PC-3 (cell line): ENCODE results near the gene KLHL9. TPM values are rescaled to one million over a fixed set of nuclear protein-coding genes. Genes with fewer than 3 reads are reported as not detected.

Experiments
- ATAC-seq: fragments of 200-7000 bp; cut with Tn5 transposase; 2 replicates; pipeline ENCODE4 v1.9.1; 2020; ENCODE audit warnings: mild to moderate bottlenecking, moderate library complexity
- BruUV-seq: library from RNA; stranded (reverse); fragments of 400-500 nt; replicated peaks from 2 replicates; lab custom pipeline; 2021; lab: Mats Ljungman, UMichigan
- CTCF ChIA-PET: fragments of 300-600 bp; sonication (Branson Sonifier 250); formaldehyde crosslinking; loops from one replicate; lab custom pipeline; 2022; ENCODE audit warnings: antibody characterized with exemption; lab: Charles Lee
- POLR2A ChIA-PET: fragments of 300-600 bp; sonication (Branson Sonifier 250); formaldehyde crosslinking; loops from one replicate; lab custom pipeline; 2022; ENCODE audit warnings: antibody characterized with exemption; ENCODE audit not compliant: unreplicated experiment; lab: Charles Lee
- DNase-seq: peaks from one replicate; pipeline ENCODE4 v3.0.0-alpha.2; 2015
- H2AFZ ChIP-seq: fragments of 300-600 bp; sonication (generic); 2 replicates; pipeline ENCODE4 v1.6.0; 2016; ENCODE audit warnings: antibody characterized with exemption, low read length
- H3F3A ChIP-seq: fragments of 300-600 bp; sonication (generic); one replicate; pipeline ENCODE4 v1.6.0; 2017; ENCODE audit warnings: antibody characterized with exemption, low read length, control low read depth, mild to moderate bottlenecking; ENCODE audit not compliant: unreplicated experiment
- H3K27ac ChIP-seq: fragments of 300-600 bp; sonication (generic); 2 replicates; pipeline ENCODE4 v1.5.1; 2016; ENCODE audit warnings: mild to moderate bottlenecking, low read length
- H3K27me3 ChIP-seq: fragments of 300-600 bp; sonication (generic); 2 replicates; pipeline ENCODE4 v1.6.1; 2016; ENCODE audit warnings: low read length, mixed read lengths
- H3K36me3 ChIP-seq: fragments of 300-600 bp; sonication (generic); 2 replicates; pipeline ENCODE4 v1.6.1; 2016; ENCODE audit warnings: low read depth, mixed run types, low read length, mixed read lengths
- H3K4me1 ChIP-seq: fragments of 300-600 bp; sonication (generic); 2 replicates; pipeline ENCODE4 v1.5.1; 2016; ENCODE audit warnings: low read length; ENCODE audit not compliant: insufficient read depth
- H3K4me2 ChIP-seq: fragments of 300-600 bp; sonication (generic); 2 replicates; pipeline ENCODE4 v1.6.0; 2016; ENCODE audit warnings: low read length
- H3K4me3 ChIP-seq: fragments of 300-600 bp; sonication (generic); 2 replicates; pipeline ENCODE4 v1.5.1; 2016; ENCODE audit warnings: mild to moderate bottlenecking, low read length, mixed read lengths
- H3K79me2 ChIP-seq: fragments of 300-600 bp; sonication (generic); 2 replicates; pipeline ENCODE4 v1.6.1; 2017; ENCODE audit warnings: low read length, mixed read lengths
- H3K9ac ChIP-seq: fragments of 300-600 bp; sonication (generic); 2 replicates; pipeline ENCODE4 v1.6.0; 2016; ENCODE audit warnings: mild to moderate bottlenecking, low read length
- H3K9me2 ChIP-seq: fragments of 300-600 bp; sonication (generic); replicated peaks from 2 replicates; pipeline ENCODE4 v1.6.1; 2016; ENCODE audit warnings: mixed run types, low read length, mixed read lengths
- H3K9me3 ChIP-seq: fragments of 300-600 bp; sonication (generic); 2 replicates; pipeline ENCODE4 v1.6.1; 2016; ENCODE audit warnings: low read length, mixed read lengths
- H4K20me1 ChIP-seq: fragments of 300-600 bp; sonication (generic); 2 replicates; pipeline ENCODE4 v1.6.1; 2016; ENCODE audit warnings: low read length, mixed read lengths
- EZH2 ChIP-seq: fragments of 300-600 bp; sonication (generic); IDR thresholded peaks from one replicate; pipeline ENCODE4 v1.6.1; 2017; ENCODE audit warnings: antibody characterized with exemption, mild to moderate bottlenecking, low read length; ENCODE audit not compliant: unreplicated experiment
- EZH2phosphoT487 ChIP-seq: fragments of 300-600 bp; sonication (generic); IDR thresholded peaks from 2 replicates; pipeline ENCODE4 v1.6.1; 2018; ENCODE audit warnings: mild to moderate bottlenecking, antibody characterized with exemption, low read length, borderline replicate concordance
- intact Hi-C: fragments of 100-400 bp; cut with micrococcal nuclease; formaldehyde crosslinking; loops from 2 replicates; pipeline ENCODE4 v1.9.0; 2023
- total RNA-seq: library from RNA; depleted of rRNA; stranded (reverse); fragments of >200 nt; gene quantifications from 2 replicates; pipeline ENCODE4 v1.2.3, GENCODE V29; 2014
- TF ChIP-seq, protein P1 (sequence below): fragments of 300-600 bp; sonication (generic); conservative IDR thresholded peaks from 2 replicates; pipeline ENCODE4 v1.5.1; 2017; ENCODE audit warnings: antibody characterized with exemption, low read depth, mild to moderate bottlenecking, low read length

The KLHL9 gene
- total RNA-seq, 1 experiment from 2014 or later: 11.2 TPM

DNA sequence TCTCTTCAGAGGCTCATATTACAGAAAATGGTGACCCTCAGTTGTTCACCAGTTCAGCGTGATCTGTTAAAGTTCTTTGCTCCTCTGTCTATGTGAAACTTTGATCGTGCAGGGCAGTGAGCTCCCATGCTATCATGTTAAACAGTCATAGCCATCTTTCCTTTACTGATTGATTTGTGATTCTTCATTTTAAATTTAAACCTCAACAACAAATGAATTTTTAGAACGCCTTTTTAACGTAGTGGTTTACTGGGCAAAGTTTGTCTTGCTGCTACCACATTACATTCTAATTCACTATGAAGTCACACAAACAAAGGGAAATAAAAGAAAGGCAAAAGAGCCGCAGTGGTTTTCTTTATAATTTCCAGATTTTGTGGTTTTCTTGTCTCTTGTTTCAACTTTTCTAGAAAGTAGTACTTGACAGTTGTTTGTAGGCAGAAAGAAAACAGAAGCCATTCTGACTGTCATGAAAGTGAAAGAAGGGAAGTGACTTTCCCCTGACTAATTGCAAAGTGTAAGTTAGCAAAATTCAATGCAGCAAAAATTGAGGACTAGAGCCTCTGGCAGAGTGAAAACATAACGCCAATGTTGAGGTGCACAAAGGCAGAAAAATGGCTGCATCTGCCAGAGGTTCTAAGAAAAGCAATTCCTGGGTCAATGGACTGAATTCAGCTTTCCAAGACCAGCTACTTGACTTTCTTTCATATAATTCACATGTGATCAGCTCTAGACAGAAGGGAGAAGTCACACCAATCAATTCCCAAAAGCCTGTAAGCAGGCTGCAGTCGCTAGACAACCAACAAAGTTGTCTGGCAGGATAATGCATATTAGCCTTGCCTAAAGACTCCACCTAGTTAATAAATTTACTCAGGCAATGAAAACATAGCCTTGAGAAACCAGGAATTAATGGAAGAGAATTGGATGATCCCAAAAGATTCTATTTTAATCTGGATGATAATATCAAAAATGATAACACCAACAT is 22.6 kb upstream of the KLHL9 start:
- Histone ChIP-seq H2AFZ (no peak overlapping the region), H3K79me2 (no peaks in the 10 kb centered on the region), H3K9me3 (no peaks in the 10 kb centered on the region), H3K4me1 (no peaks in the 10 kb centered on the region), H3K27me3 (no peaks in the 10 kb centered on the region), H4K20me1 (no peaks in the 10 kb centered on the region), H3K9ac (no peak overlapping the region), H3F3A (no peaks in the 10 kb centered on the region), H3K27ac (no peak overlapping the region), H3K4me2 (no peak overlapping the region), H3K9me2 (no peaks in the 10 kb centered on the region), H3K36me3 (no peaks in the 10 kb centered on the region), H3K4me3 (no peak overlapping the region)
- ChIA-PET POLR2A (no interaction called here), CTCF (no interaction called here)
- no peak for ATAC-seq
- TF ChIP-seq, protein P1, sequence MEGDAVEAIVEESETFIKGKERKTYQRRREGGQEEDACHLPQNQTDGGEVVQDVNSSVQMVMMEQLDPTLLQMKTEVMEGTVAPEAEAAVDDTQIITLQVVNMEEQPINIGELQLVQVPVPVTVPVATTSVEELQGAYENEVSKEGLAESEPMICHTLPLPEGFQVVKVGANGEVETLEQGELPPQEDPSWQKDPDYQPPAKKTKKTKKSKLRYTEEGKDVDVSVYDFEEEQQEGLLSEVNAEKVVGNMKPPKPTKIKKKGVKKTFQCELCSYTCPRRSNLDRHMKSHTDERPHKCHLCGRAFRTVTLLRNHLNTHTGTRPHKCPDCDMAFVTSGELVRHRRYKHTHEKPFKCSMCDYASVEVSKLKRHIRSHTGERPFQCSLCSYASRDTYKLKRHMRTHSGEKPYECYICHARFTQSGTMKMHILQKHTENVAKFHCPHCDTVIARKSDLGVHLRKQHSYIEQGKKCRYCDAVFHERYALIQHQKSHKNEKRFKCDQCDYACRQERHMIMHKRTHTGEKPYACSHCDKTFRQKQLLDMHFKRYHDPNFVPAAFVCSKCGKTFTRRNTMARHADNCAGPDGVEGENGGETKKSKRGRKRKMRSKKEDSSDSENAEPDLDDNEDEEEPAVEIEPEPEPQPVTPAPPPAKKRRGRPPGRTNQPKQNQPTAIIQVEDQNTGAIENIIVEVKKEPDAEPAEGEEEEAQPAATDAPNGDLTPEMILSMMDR: no peak
- TF ChIP-seq EZH2phosphoT487 (no peak), EZH2 (no peak)
- no peak for DNase-seq
- intact Hi-C loops: no loop called here
- BruUV-seq: no TSS peak

DNA sequence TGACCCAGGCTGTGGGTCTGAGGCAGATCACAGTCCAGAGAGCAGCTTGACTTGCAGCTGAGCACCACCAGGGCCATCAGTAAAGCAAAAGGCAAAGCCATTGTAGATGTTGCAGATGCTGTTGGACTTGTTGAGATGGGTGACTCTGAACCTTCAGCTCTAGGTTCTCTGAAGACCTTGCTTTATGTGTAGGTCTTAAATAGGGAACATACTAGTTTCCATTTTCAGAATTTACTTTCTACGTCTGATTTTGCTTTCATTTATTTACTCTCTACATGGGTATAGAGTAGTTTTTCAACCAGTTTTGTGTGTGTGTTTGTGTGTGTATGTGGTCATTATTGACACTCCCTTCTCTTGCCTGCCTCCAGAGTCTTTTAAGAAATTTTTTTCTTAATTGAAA is 15.6 kb upstream of the KLHL9 start, which contains the start of gene IFNA6:
Gene IFNA6 (minus strand): TSS at position 101 of the 400 bp plus-strand sequence. CDS start 0 bp downstream, at position 101.
- POLR2A ChIA-PET: no interaction called here
- TF ChIP-seq EZH2 (no peak), EZH2phosphoT487 (no peak)
- TF ChIP-seq, protein P1: no peak
- no peaks in the 10 kb centered on the region for H3K27me3 ChIP-seq
- no peak for DNase-seq
- no peaks in the 10 kb centered on the region for H3K36me3 ChIP-seq
- no TSS peak for BruUV-seq
- H2AFZ ChIP-seq: no peak within 1 kb of the TSS
- no peaks in the 10 kb centered on the region for H3K9me2 ChIP-seq
- intact Hi-C loops: no loop called here
- H4K20me1 ChIP-seq: no peaks in the 10 kb centered on the region
- H3K79me2 ChIP-seq: no peaks in the 10 kb centered on the region
- ATAC-seq: no peak
- H3K4me3 ChIP-seq: no peak within 1 kb of the TSS
- H3K9me3 ChIP-seq: no peaks in the 10 kb centered on the region
- CTCF ChIA-PET: no interaction called here
- H3K27ac ChIP-seq: no peak within 1 kb of the TSS
- H3K9ac ChIP-seq: no peak within 1 kb of the TSS
- peaks cover 6% of the 10 kb centered on the region for H3K4me1 ChIP-seq
- no peaks in the 10 kb centered on the region for H3F3A ChIP-seq
- H3K4me2 ChIP-seq: no peak within 1 kb of the TSS

DNA sequence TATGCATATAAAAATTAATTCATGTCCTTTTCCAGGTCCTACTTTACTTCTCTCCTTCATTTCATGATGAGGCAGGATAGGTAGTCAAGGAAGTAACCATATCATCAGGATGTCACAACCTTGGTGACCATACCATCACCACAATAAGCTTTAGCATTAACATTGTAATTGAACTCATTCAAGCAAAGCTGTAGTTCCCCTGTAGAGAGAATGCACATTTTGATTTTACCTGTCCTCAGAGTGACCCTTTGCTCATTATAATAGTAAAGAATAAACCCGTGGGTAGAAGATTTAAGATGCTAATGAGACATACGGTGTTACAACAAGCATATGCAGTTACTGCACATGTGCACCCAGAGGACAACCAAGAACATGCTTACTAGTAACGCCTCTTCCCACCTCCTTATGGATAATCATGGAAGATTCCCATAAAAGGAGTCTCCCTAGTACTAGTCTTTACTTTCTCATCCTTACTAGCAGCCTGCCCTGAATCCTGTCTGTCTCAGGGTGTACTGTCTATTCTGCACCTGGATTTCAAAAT is 13.3 kb upstream of the KLHL9 start:
- no peak overlapping the region for H2AFZ ChIP-seq
- H3K4me1 ChIP-seq: peaks cover 6% of the 10 kb centered on the region
- BruUV-seq: no TSS peak
- no peaks in the 10 kb centered on the region for H3K36me3 ChIP-seq
- no peak for ATAC-seq
- ChIA-PET POLR2A (no interaction called here), CTCF (no interaction called here)
- H4K20me1 ChIP-seq: no peaks in the 10 kb centered on the region
- intact Hi-C loops: no loop called here
- no peaks in the 10 kb centered on the region for H3F3A ChIP-seq
- H3K4me3 ChIP-seq: no peak overlapping the region
- no peak overlapping the region for H3K27ac ChIP-seq
- H3K27me3 ChIP-seq: no peaks in the 10 kb centered on the region
- no peaks in the 10 kb centered on the region for H3K9me3 ChIP-seq
- no peak overlapping the region for H3K4me2 ChIP-seq
- no peaks in the 10 kb centered on the region for H3K79me2 ChIP-seq
- TF ChIP-seq EZH2 (no peak), EZH2phosphoT487 (no peak)
- TF ChIP-seq, protein P1: no peak
- H3K9me2 ChIP-seq: no peaks in the 10 kb centered on the region
- DNase-seq: no peak
- no peak overlapping the region for H3K9ac ChIP-seq
